Peyer's patch (tissue), 4 donors: ENCODE measurements around the gene EHBP1L1.

Source experiments
- POLR2A ChIP-seq, 2 donors: fragments of 450-650 bp; IDR thresholded peaks; one replicate each; pipeline ENCODE4 v1.5.1; 2017; ENCODE audit warnings: antibody characterized with exemption in 2 of 2, mild to moderate bottlenecking in 2 of 2, moderate library complexity in 2 of 2
- TF ChIP-seq, protein P1 (sequence below), 6 experiments: fragments of 450-650 bp in 4 of 6; fragments of 200-600 bp in 2 of 6; sonication (generic) in 1 of 6; IDR thresholded peaks; one replicate each; pipeline ENCODE4 v1.5.1; 2017 to 2019; ENCODE audit warnings: antibody characterized with exemption in 6 of 6, mild to moderate bottlenecking in 3 of 6, moderate library complexity in 1 of 6

DNA sequence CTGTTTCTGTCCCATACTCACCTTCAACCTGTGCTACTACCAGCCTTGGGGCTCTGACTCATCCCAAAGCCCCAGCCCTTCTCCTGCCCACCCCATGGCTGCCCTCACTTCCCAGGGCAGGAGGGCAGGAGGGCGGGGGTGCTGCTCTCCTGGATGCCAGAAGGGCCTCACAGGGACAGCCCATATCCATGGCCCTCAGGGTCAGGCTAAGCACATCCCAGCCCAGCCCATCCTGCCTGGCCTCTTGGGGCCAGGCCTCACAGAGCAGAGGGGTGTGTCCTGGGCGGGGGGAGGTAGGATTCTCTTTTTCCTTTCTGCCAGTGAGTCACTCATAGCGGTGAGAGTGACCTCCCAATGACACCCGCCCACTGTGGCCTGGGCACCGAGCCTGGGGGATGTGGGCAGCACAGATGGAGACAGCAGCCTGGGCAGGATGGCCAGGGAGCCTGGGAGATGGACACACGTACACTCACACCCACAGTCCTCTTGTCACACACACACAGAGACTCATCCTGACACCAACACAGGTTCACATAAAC is 20.1 kb upstream of the EHBP1L1 start:
- TF ChIP-seq, protein P1, sequence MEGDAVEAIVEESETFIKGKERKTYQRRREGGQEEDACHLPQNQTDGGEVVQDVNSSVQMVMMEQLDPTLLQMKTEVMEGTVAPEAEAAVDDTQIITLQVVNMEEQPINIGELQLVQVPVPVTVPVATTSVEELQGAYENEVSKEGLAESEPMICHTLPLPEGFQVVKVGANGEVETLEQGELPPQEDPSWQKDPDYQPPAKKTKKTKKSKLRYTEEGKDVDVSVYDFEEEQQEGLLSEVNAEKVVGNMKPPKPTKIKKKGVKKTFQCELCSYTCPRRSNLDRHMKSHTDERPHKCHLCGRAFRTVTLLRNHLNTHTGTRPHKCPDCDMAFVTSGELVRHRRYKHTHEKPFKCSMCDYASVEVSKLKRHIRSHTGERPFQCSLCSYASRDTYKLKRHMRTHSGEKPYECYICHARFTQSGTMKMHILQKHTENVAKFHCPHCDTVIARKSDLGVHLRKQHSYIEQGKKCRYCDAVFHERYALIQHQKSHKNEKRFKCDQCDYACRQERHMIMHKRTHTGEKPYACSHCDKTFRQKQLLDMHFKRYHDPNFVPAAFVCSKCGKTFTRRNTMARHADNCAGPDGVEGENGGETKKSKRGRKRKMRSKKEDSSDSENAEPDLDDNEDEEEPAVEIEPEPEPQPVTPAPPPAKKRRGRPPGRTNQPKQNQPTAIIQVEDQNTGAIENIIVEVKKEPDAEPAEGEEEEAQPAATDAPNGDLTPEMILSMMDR (IDR thresholded peaks at IDR 0.05): no peak
- no peak for TF ChIP-seq POLR2A (IDR thresholded peaks at IDR 0.05)
